PC-3 (cell line): ENCODE results near the gene HIVEP3. TPM values are rescaled to one million over a fixed set of nuclear protein-coding genes. Genes with fewer than 3 reads are reported as not detected.

Source experiments
- ATAC-seq: fragments of 200-7000 bp; cut with Tn5 transposase; 2 replicates; pipeline ENCODE4 v1.9.1; 2020; ENCODE audit warnings: mild to moderate bottlenecking, moderate library complexity
- BruUV-seq: library from RNA; stranded (reverse); fragments of 400-500 nt; replicated peaks from 2 replicates; lab custom pipeline; 2021; lab: Mats Ljungman, UMichigan
- CTCF ChIA-PET: fragments of 300-600 bp; sonication (Branson Sonifier 250); formaldehyde crosslinking; loops from one replicate; lab custom pipeline; 2022; ENCODE audit warnings: antibody characterized with exemption; lab: Charles Lee
- POLR2A ChIA-PET: fragments of 300-600 bp; sonication (Branson Sonifier 250); formaldehyde crosslinking; loops from one replicate; lab custom pipeline; 2022; ENCODE audit warnings: antibody characterized with exemption; ENCODE audit not compliant: unreplicated experiment; lab: Charles Lee
- DNase-seq: peaks from one replicate; pipeline ENCODE4 v3.0.0-alpha.2; 2015
- H2AFZ ChIP-seq: fragments of 300-600 bp; sonication (generic); 2 replicates; pipeline ENCODE4 v1.6.0; 2016; ENCODE audit warnings: antibody characterized with exemption, low read length
- H3F3A ChIP-seq: fragments of 300-600 bp; sonication (generic); one replicate; pipeline ENCODE4 v1.6.0; 2017; ENCODE audit warnings: antibody characterized with exemption, low read length, control low read depth, mild to moderate bottlenecking; ENCODE audit not compliant: unreplicated experiment
- H3K27ac ChIP-seq: fragments of 300-600 bp; sonication (generic); 2 replicates; pipeline ENCODE4 v1.5.1; 2016; ENCODE audit warnings: mild to moderate bottlenecking, low read length
- H3K27me3 ChIP-seq: fragments of 300-600 bp; sonication (generic); 2 replicates; pipeline ENCODE4 v1.6.1; 2016; ENCODE audit warnings: low read length, mixed read lengths
- H3K36me3 ChIP-seq: fragments of 300-600 bp; sonication (generic); 2 replicates; pipeline ENCODE4 v1.6.1; 2016; ENCODE audit warnings: low read depth, mixed run types, low read length, mixed read lengths
- H3K4me1 ChIP-seq: fragments of 300-600 bp; sonication (generic); 2 replicates; pipeline ENCODE4 v1.5.1; 2016; ENCODE audit warnings: low read length; ENCODE audit not compliant: insufficient read depth
- H3K4me2 ChIP-seq: fragments of 300-600 bp; sonication (generic); 2 replicates; pipeline ENCODE4 v1.6.0; 2016; ENCODE audit warnings: low read length
- H3K4me3 ChIP-seq: fragments of 300-600 bp; sonication (generic); 2 replicates; pipeline ENCODE4 v1.5.1; 2016; ENCODE audit warnings: mild to moderate bottlenecking, low read length, mixed read lengths
- H3K79me2 ChIP-seq: fragments of 300-600 bp; sonication (generic); 2 replicates; pipeline ENCODE4 v1.6.1; 2017; ENCODE audit warnings: low read length, mixed read lengths
- H3K9ac ChIP-seq: fragments of 300-600 bp; sonication (generic); 2 replicates; pipeline ENCODE4 v1.6.0; 2016; ENCODE audit warnings: mild to moderate bottlenecking, low read length
- H3K9me2 ChIP-seq: fragments of 300-600 bp; sonication (generic); replicated peaks from 2 replicates; pipeline ENCODE4 v1.6.1; 2016; ENCODE audit warnings: mixed run types, low read length, mixed read lengths
- H3K9me3 ChIP-seq: fragments of 300-600 bp; sonication (generic); 2 replicates; pipeline ENCODE4 v1.6.1; 2016; ENCODE audit warnings: low read length, mixed read lengths
- H4K20me1 ChIP-seq: fragments of 300-600 bp; sonication (generic); 2 replicates; pipeline ENCODE4 v1.6.1; 2016; ENCODE audit warnings: low read length, mixed read lengths
- CTCF ChIP-seq: fragments of 300-600 bp; sonication (generic); conservative IDR thresholded peaks from 2 replicates; pipeline ENCODE4 v1.5.1; 2017; ENCODE audit warnings: antibody characterized with exemption, low read depth, mild to moderate bottlenecking, low read length
- EZH2 ChIP-seq: fragments of 300-600 bp; sonication (generic); IDR thresholded peaks from one replicate; pipeline ENCODE4 v1.6.1; 2017; ENCODE audit warnings: antibody characterized with exemption, mild to moderate bottlenecking, low read length; ENCODE audit not compliant: unreplicated experiment
- EZH2phosphoT487 ChIP-seq: fragments of 300-600 bp; sonication (generic); IDR thresholded peaks from 2 replicates; pipeline ENCODE4 v1.6.1; 2018; ENCODE audit warnings: mild to moderate bottlenecking, antibody characterized with exemption, low read length, borderline replicate concordance
- intact Hi-C: fragments of 100-400 bp; cut with micrococcal nuclease; formaldehyde crosslinking; loops from 2 replicates; pipeline ENCODE4 v1.9.0; 2023
- total RNA-seq: library from RNA; depleted of rRNA; stranded (reverse); fragments of >200 nt; gene quantifications from 2 replicates; pipeline ENCODE4 v1.2.3, GENCODE V29; 2014

Gene HIVEP3
- total RNA-seq, 1 experiment from 2014 or later = 9.8 TPM

- Histone ChIP-seq H3K4me2 (no peak overlapping the region), H2AFZ (no peak overlapping the region), H3K4me3 (no peak overlapping the region), H3K27ac (no peak overlapping the region), H3F3A (no peaks in the 10 kb centered on the region), H3K9ac (no peak overlapping the region), H4K20me1 (no peaks in the 10 kb centered on the region), H3K4me1 (peaks cover 15% of the 10 kb centered on the region; the same call in 1 of the 2 replicates), H3K79me2 (no peaks in the 10 kb centered on the region), H3K9me3 (no peaks in the 10 kb centered on the region), H3K27me3 (no peaks in the 10 kb centered on the region), H3K36me3 (no peaks in the 10 kb centered on the region), H3K9me2 (no peaks in the 10 kb centered on the region)
- CTCF ChIA-PET = no interaction called here
- POLR2A ChIA-PET = no interaction called here
- no peak for TF ChIP-seq EZH2
- BruUV-seq = no TSS peak
- no peak for DNase-seq
- intact Hi-C loops = no loop called here
- no peak for ATAC-seq
Measured at GRCh38 chr1:41749991-41750745, 168.6 kb downstream of the HIVEP3 start.

GRCh38 chr1:41745022-41745421 lies 173.7 kb downstream of the HIVEP3 start:
- H3K9me2 ChIP-seq = no peaks in the 10 kb centered on the region
- H2AFZ ChIP-seq = no peak overlapping the region
- no peaks in the 10 kb centered on the region for H3K36me3 ChIP-seq
- no peak overlapping the region for H3K4me2 ChIP-seq
- intact Hi-C loops = no loop called here
- BruUV-seq = no TSS peak
- ChIA-PET CTCF (no interaction called here), POLR2A (no interaction called here)
- H3K9ac ChIP-seq = no peak overlapping the region
- TF ChIP-seq EZH2 (no peak), CTCF (no peak), EZH2phosphoT487 (no peak)
- H3K79me2 ChIP-seq = no peaks in the 10 kb centered on the region
- H3K27me3 ChIP-seq = no peaks in the 10 kb centered on the region
- H4K20me1 ChIP-seq = no peaks in the 10 kb centered on the region
- peaks cover 30% of the 10 kb centered on the region for H3K4me1 ChIP-seq
- ATAC-seq (no peak), DNase-seq (no peak)
- H3K27ac ChIP-seq = no peak overlapping the region
- H3F3A ChIP-seq = no peaks in the 10 kb centered on the region
- H3K4me3 ChIP-seq = no peak overlapping the region
- H3K9me3 ChIP-seq = no peaks in the 10 kb centered on the region

- no peaks in the 10 kb centered on the region for H3K36me3 ChIP-seq
- H3K79me2 ChIP-seq = no peaks in the 10 kb centered on the region
- intact Hi-C loops = no loop called here
- POLR2A ChIA-PET = interaction anchor here (0.5 kb wide), 1 partner anchor 90 kb away, joined by 3 read pairs; no protein-coding TSS in a partner anchor
- no peak for TF ChIP-seq EZH2
- TF ChIP-seq EZH2phosphoT487 = no peak
- no peak for TF ChIP-seq CTCF
- peaks cover 30% of the 10 kb centered on the region for H3K4me1 ChIP-seq
- CTCF ChIA-PET = no interaction called here
- BruUV-seq = no TSS peak
- H3K27me3 ChIP-seq = no peaks in the 10 kb centered on the region
- H2AFZ ChIP-seq = no peak overlapping the region
- H3K9ac ChIP-seq = no peak overlapping the region
- H3K4me2 ChIP-seq = no peak overlapping the region
- no peak for ATAC-seq
- no peak overlapping the region for H3K4me3 ChIP-seq
- H4K20me1 ChIP-seq = no peaks in the 10 kb centered on the region
- H3K27ac ChIP-seq = no peak overlapping the region
- no peaks in the 10 kb centered on the region for H3K9me2 ChIP-seq
- H3K9me3 ChIP-seq = no peaks in the 10 kb centered on the region
- DNase-seq = peak; percentile 11
- no peaks in the 10 kb centered on the region for H3F3A ChIP-seq
Measured at GRCh38 chr1:41743366-41743765, 175.4 kb downstream of the HIVEP3 start.
